ENCODE measurements around the gene CNP.

Gene CNP

DNA sequence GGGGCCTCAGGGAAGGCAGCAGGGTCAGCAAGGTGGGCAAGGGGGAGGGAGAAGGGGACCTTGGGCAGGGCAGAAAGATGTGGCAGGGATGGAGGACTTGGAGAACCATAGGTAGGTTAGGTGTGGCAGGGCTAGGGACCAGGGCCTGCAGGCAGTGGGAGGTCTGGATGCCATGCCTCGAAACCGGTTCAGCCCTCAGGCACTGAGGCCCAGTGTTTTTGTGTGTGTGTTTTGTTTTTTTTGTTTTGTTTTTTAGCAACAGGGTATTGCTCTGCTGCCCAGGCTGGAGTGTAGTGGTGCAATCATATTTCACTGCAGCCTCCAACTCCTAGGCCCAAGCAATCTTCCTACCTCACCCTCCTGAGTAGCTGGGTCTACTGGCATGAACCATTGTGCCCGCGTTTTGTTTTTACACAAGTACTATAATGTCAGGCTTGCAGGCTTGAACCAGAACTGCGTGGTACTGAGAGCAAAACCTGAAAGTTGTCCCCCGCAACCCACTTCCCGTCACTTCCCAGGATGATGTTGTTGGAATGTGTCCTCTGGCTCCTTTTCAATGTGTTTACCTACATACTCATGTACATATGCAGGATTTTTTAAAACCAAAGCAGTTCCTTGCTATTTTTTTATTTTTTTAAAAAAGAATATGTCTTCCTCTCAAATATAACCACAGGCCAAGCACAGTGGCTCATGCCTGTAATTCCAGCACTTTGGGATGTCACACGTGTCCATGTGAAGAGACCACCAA is 23.8 kb upstream of the CNP start:
- no peak for TF ChIP-seq CTCF (conservative IDR thresholded peaks at IDR 0.05; ENCODE audit: low read depth)
- CTCF ChIA-PET = interaction anchor here (0.5 kb wide), 1 partner anchor 1490 kb away, joined by 3 read pairs; no protein-coding TSS in a partner anchor
- H3K27ac ChIP-seq = no peak overlapping the region
- no peak for DNase-seq (ENCODE audit: low spot score)
- POLR2A ChIA-PET (ENCODE audit: low non-redundant PET) = no interaction called here

- POLR2A ChIA-PET (ENCODE audit: low non-redundant PET) = no interaction called here
- CTCF ChIA-PET = interaction anchor here (0.5 kb wide), 1 partner anchor 1491 kb away, joined by 3 read pairs; no protein-coding TSS in a partner anchor
Measured at GRCh38 chr17:41943492-41943891, 23.1 kb upstream of the CNP start.

DNA sequence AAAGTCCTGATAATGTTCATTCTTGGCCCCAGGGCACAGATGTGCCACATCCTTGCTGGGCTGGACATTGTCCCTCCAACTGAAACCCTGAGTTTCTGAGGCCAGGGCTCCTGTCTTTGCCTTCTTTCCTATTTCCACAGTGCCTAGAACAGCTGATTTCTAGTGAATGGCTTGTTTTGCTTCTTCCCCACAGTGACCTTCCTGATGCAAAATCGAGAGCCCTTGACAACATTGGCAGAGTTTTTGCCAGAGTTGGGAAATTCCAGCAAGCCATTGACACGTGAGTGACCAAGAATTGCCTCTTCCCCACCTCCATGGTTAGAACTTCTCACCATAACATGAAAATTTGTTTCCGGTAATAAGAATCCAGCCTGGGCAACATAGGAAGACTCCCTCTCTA is 21.7 kb upstream of the CNP start:
- DNase-seq (ENCODE audit: low spot score) = no peak
- POLR2A ChIA-PET (ENCODE audit: low non-redundant PET) = interaction anchor here (0.7 kb wide), 1 partner anchor 14 kb away, joined by 5 read pairs; the partner anchor contains the start of gene ODAD4
- CTCF ChIA-PET = no interaction called here
- no peak overlapping the region for H3K27ac ChIP-seq
- no peak for TF ChIP-seq CTCF (conservative IDR thresholded peaks at IDR 0.05; ENCODE audit: low read depth)

More at GRCh38 chr17:41943492-41943891, 23.1 kb upstream of the CNP start:
- no peak for TF ChIP-seq CTCF (conservative IDR thresholded peaks at IDR 0.05; ENCODE audit: low read depth)
- H3K27ac ChIP-seq = no peak overlapping the region
- DNase-seq (ENCODE audit: low spot score) = no peak

DNA sequence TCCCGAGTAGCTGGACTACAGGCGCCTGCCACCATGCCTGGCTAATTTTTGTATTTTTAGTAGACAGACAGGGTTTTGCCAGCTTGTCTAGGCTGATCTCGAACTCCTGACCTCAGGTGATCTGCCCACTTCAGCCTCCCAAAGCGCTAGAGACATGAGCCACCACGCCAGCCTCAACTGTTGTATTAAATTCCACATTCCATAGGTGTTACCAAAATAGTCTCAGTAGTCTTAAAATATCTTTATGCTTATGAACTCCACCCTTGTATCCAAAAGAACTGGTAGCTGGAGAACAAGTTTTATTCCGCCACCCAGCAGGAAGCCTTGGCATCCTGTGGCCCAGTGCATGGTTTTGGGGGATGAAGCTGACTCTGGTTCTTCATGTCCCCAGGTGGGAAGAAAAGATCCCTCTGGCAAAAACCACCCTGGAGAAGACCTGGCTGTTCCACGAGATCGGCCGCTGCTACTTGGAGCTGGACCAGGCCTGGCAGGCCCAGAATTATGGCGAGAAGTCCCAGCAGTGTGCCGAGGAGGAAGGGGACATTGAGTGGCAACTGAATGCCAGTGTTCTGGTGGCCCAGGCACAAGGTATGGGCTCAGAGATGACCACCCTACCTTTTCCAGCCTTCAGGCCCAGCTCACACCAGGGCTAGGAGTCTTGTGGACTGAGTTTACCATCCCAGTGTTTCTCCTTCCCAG is 17.7 kb upstream of the CNP start:
- ChIA-PET POLR2A (ENCODE audit: low non-redundant PET) (no interaction called here), CTCF (interaction anchor here (0.6 kb wide), 2 partner anchors 38 to 384 kb away, joined by 3 to 4 read pairs; no protein-coding TSS in a partner anchor)
- H3K27ac ChIP-seq = no peak overlapping the region
- DNase-seq (ENCODE audit: low spot score) = no peak
- no peak for TF ChIP-seq CTCF (conservative IDR thresholded peaks at IDR 0.05; ENCODE audit: low read depth)

DNA sequence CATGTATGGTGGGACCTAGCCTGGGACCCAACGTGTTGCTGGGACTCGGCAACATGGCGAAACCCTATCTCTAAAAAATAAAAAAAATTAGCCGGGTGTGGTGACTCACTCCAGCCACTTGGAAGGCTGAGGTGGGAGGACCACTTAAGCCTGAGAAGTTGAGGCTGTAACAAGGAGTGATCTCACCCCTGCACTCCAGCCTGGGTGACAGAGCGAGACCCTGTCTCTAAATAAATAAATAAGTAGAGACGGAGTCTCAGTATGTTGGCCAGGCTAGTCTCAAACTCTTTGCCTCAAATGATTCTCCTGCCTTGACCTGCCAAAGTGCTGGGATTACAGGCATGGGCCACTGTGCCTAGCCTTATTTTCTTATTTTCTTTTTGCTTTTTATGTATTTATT is 10.1 kb upstream of the CNP start:
- CTCF ChIA-PET = no interaction called here
- DNase-seq (ENCODE audit: low spot score) = no peak
- POLR2A ChIA-PET (ENCODE audit: low non-redundant PET) = no interaction called here
- H3K27ac ChIP-seq = no peak overlapping the region
- no peak for TF ChIP-seq CTCF (conservative IDR thresholded peaks at IDR 0.05; ENCODE audit: low read depth)

GRCh38 chr17:41957031-41957868 is 9.3 kb upstream of the CNP start:
- no peak for DNase-seq (ENCODE audit: low spot score)
- ChIA-PET POLR2A (ENCODE audit: low non-redundant PET) (interaction anchor here (0.5 to 1.0 kb wide), 2 partner anchors 9 to 17 kb away, joined by 4 to 7 read pairs; no protein-coding TSS in a partner anchor), CTCF (no interaction called here)
- no peak for TF ChIP-seq CTCF (conservative IDR thresholded peaks at IDR 0.05; ENCODE audit: low read depth)
- H3K27ac ChIP-seq = no peak overlapping the region

All from RWPE1 (cell line).